Panc1 (cell line): ENCODE data around the gene SCN1B. TPM values are rescaled to one million over a fixed set of nuclear protein-coding genes. Genes with fewer than 3 reads are reported as not detected.
A peak's percentile ranks its signal among the peaks of the same experiment; 100 is the strongest.

Source experiments
- ATAC-seq: fragments of 200-7000 bp; cut with Tn5 transposase; 2 replicates; pipeline ENCODE4 v1.9.1; 2020; ENCODE audit warnings: mild to moderate bottlenecking, moderate library complexity
- BruUV-seq: library from RNA; stranded (reverse); fragments of 400-500 nt; replicated peaks from 2 replicates; lab custom pipeline; 2021; lab: Mats Ljungman, UMichigan
- CTCF ChIA-PET: fragments of 300-600 bp; sonication (Branson Sonifier 250); formaldehyde crosslinking; loops from one replicate; lab custom pipeline; 2022; ENCODE audit warnings: antibody characterized with exemption; lab: Charles Lee
- POLR2A ChIA-PET: fragments of 300-600 bp; sonication (Branson Sonifier 250); formaldehyde crosslinking; loops from one replicate; lab custom pipeline; 2022; ENCODE audit warnings: antibody characterized with exemption; lab: Charles Lee
- DNase-seq: peaks from one replicate; pipeline ENCODE4 v3.0.0-alpha.2; 2010; ENCODE audit warnings: low read depth, low spot score
- H3K27ac ChIP-seq: 2 replicates; pipeline ENCODE4 v1.5.1; 2011; ENCODE audit warnings: mild to moderate bottlenecking, low read length, inconsistent platforms
- H3K27me3 ChIP-seq: fragments of 200-500 bp; sonication (Bioruptor generic); 2 replicates; pipeline ENCODE4 v1.6.0; 2014; ENCODE audit warnings: low read length, inconsistent platforms; ENCODE audit not compliant: control insufficient read depth, insufficient read depth
- H3K36me3 ChIP-seq: fragments of 200-500 bp; sonication (Bioruptor generic); 2 replicates; pipeline ENCODE4 v1.5.1; 2014; ENCODE audit warnings: inconsistent platforms, mild to moderate bottlenecking, low read length, moderate library complexity; ENCODE audit not compliant: control insufficient read depth, insufficient read depth
- H3K4me1 ChIP-seq: 2 replicates; pipeline ENCODE4 v1.5.1; 2011; ENCODE audit warnings: inconsistent platforms, mild to moderate bottlenecking, low read length, moderate library complexity; ENCODE audit not compliant: control insufficient read depth, insufficient read depth
- H3K4me3 ChIP-seq, 2 experiments: 2 replicates each; pipeline ENCODE4 v1.5.1; 2011 to 2012; ENCODE audit warnings: low read depth in 2 of 2, low read length in 2 of 2, mild to moderate bottlenecking in 2 of 2, inconsistent platforms in 1 of 2, moderate library complexity in 1 of 2
- H3K9me3 ChIP-seq: fragments of 200-500 bp; sonication (Bioruptor generic); 2 replicates; pipeline ENCODE4 v1.5.1; 2014; ENCODE audit warnings: low read depth, mild to moderate bottlenecking, inconsistent platforms, low read length, moderate library complexity; ENCODE audit not compliant: control insufficient read depth, insufficient read depth
- CTCF ChIP-seq: fragments of 450-650 bp; IDR thresholded peaks from 2 replicates; pipeline ENCODE4 v1.5.1; 2017; ENCODE audit warnings: mild to moderate bottlenecking
- POLR2AphosphoS5 ChIP-seq: IDR thresholded peaks from 2 replicates; pipeline ENCODE4 v1.6.1; 2012; ENCODE audit warnings: mild to moderate bottlenecking, low read depth, low read length, moderate library complexity
- REST ChIP-seq, 2 experiments: IDR thresholded peaks; 2 replicates each; pipeline ENCODE4 v1.6.1; 2011 to 2012; ENCODE audit warnings: low read depth in 2 of 2, control low read depth in 1 of 2, low read length in 1 of 2, mild to moderate bottlenecking in 1 of 2, moderate library complexity in 1 of 2; ENCODE audit not compliant: insufficient read depth in 1 of 2
- SIN3A ChIP-seq: IDR thresholded peaks from 2 replicates; pipeline ENCODE4 v1.6.1; 2012; ENCODE audit warnings: low read depth, mild to moderate bottlenecking, low read length, moderate library complexity, borderline replicate concordance; ENCODE audit not compliant: insufficient read depth
- TCF7L2 ChIP-seq: IDR thresholded peaks from 2 replicates; pipeline ENCODE4 v1.6.1; 2011; ENCODE audit warnings: mild to moderate bottlenecking, low read depth, low read length, inconsistent platforms
- in situ Hi-C: cut with HindIII; loops from 2 replicates; pipeline ENCODE4 v1.10.0; 2016; ENCODE audit warnings: low sequenced_read_pairs, low pct_unique_long_range_greater_than_20kb
- intact Hi-C: fragments of 100-400 bp; cut with micrococcal nuclease; formaldehyde crosslinking; loops from one replicate; pipeline ENCODE4 v1.10.0; 2022; ENCODE audit not compliant: unreplicated experiment
- total RNA-seq: library from RNA; stranded (reverse); gene quantifications from one replicate; pipeline ENCODE4 v1.2.1, GENCODE V29; 2021; ENCODE audit not compliant: unreplicated experiment

SCN1B gene
- total RNA-seq, 1 experiment from 2014 or later = 4.6 TPM

- TF ChIP-seq REST (IDR thresholded peaks at IDR 0.05; ENCODE audit: insufficient read depth in 1 of 2, low read depth in 2 of 2, low read length in 1 of 2) = no peak
- TF ChIP-seq TCF7L2 = no peak
- no peak for TF ChIP-seq SIN3A
- TF ChIP-seq POLR2AphosphoS5 = no peak
- TF ChIP-seq CTCF = no peak
- in situ Hi-C loops = no loop called here
- CTCF ChIA-PET = no interaction called here
Observed at GRCh38 chr19:35076026-35076370, 45.7 kb downstream of the SCN1B start.

GRCh38 chr19:35076657-35077056, 46.4 kb downstream of the SCN1B start:
- H3K4me3 ChIP-seq = no peak overlapping the region
- H3K4me1 ChIP-seq = no peaks in the 10 kb centered on the region
- H3K9me3 ChIP-seq = no peaks in the 10 kb centered on the region
- in situ Hi-C loops = no loop called here
- H3K27ac ChIP-seq = no peak overlapping the region
- H3K27me3 ChIP-seq = no peaks in the 10 kb centered on the region; the same call in 1 of the 2 replicates
- no TSS peak for BruUV-seq
- POLR2A ChIA-PET = no interaction called here
- DNase-seq (no peak), ATAC-seq (no peak)
- CTCF ChIA-PET = no interaction called here
- intact Hi-C loops = no loop called here
- H3K36me3 ChIP-seq = no peaks in the 10 kb centered on the region
- TF ChIP-seq REST (IDR thresholded peaks at IDR 0.05; ENCODE audit: insufficient read depth in 1 of 2, low read depth in 2 of 2, low read length in 1 of 2) = no peak
- no peak for TF ChIP-seq SIN3A
- TF ChIP-seq CTCF = no peak
- no peak for TF ChIP-seq POLR2AphosphoS5
- no peak for TF ChIP-seq TCF7L2

More at GRCh38 chr19:35076026-35076370, 45.7 kb downstream of the SCN1B start:
- no peak overlapping the region for H3K4me3 ChIP-seq
- no peaks in the 10 kb centered on the region for H3K9me3 ChIP-seq
- H3K4me1 ChIP-seq = no peaks in the 10 kb centered on the region
- ATAC-seq (peak; percentile 44), DNase-seq (no peak)
- no peak overlapping the region for H3K27ac ChIP-seq
- no TSS peak for BruUV-seq
- POLR2A ChIA-PET = interaction anchor here (0.6 kb wide), 1 partner anchor 11 kb away, joined by 3 read pairs; no protein-coding TSS in a partner anchor
- H3K27me3 ChIP-seq = no peaks in the 10 kb centered on the region; the same call in 1 of the 2 replicates
- intact Hi-C loops = no loop called here
- no peaks in the 10 kb centered on the region for H3K36me3 ChIP-seq
